ENCODE results near the gene SASH3. TPM values are rescaled to one million over a fixed set of nuclear protein-coding genes. Genes with fewer than 3 reads are reported as not detected.

Gene SASH3
- total and polyA plus RNA-seq, 8 donors: 2.3 to 62.9 (median 4.1) TPM

- Histone ChIP-seq H3K36me3 (no peaks in the 10 kb centered on the region), H3K27ac (no peak overlapping the region), H3K9me3 (no peaks in the 10 kb centered on the region), H3K27me3 (no peaks in the 10 kb centered on the region), H3K4me1 (no peaks in the 10 kb centered on the region), H3K4me3 (no peak overlapping the region)
- no peak for ATAC-seq
- no peak for TF ChIP-seq CTCF (IDR thresholded peaks at IDR 0.05)
- DNase-seq: no peak
- intact Hi-C loops (cut with DNase I): no loop called here
These were observed 35.9 kb upstream of the SASH3 start for GRCh38 chrX:129743821-129744220.

GRCh38 chrX:129744861-129745321 is 34.9 kb upstream of the SASH3 start:
- TF ChIP-seq CTCF (IDR thresholded peaks at IDR 0.05): no peak

GRCh38 chrX:129746557-129747470 is 32.9 kb upstream of the SASH3 start:
- intact Hi-C loops (cut with DNase I): no loop called here
- ATAC-seq (no peak), DNase-seq (no peak)
- H3K36me3 ChIP-seq: no peaks in the 10 kb centered on the region
- no peak overlapping the region for H3K27ac ChIP-seq
- H3K9me3 ChIP-seq: no peaks in the 10 kb centered on the region
- TF ChIP-seq CTCF (IDR thresholded peaks at IDR 0.05): no peak
- H3K4me3 ChIP-seq: no peak overlapping the region
- H3K4me1 ChIP-seq: no peaks in the 10 kb centered on the region
- H3K27me3 ChIP-seq: no peaks in the 10 kb centered on the region

More at GRCh38 chrX:129744861-129745321, 34.9 kb upstream of the SASH3 start:
- Histone ChIP-seq H3K9me3 (no peaks in the 10 kb centered on the region), H3K4me1 (no peaks in the 10 kb centered on the region), H3K36me3 (no peaks in the 10 kb centered on the region), H3K27ac (no peak overlapping the region), H3K4me3 (no peak overlapping the region), H3K27me3 (no peaks in the 10 kb centered on the region)
- no peak for ATAC-seq
- no peak for DNase-seq
- intact Hi-C loops (cut with DNase I): no loop called here

GRCh38 chrX:129747533-129747932 is 32.2 kb upstream of the SASH3 start:
- Histone ChIP-seq H3K36me3 (no peaks in the 10 kb centered on the region), H3K27ac (no peak overlapping the region), H3K9me3 (no peaks in the 10 kb centered on the region), H3K27me3 (no peaks in the 10 kb centered on the region), H3K4me3 (no peak overlapping the region), H3K4me1 (no peaks in the 10 kb centered on the region)
- ATAC-seq (no peak), DNase-seq (no peak)
- intact Hi-C loops (cut with DNase I): no loop called here
- no peak for TF ChIP-seq CTCF (IDR thresholded peaks at IDR 0.05)

- Histone ChIP-seq H3K36me3 (no peaks in the 10 kb centered on the region), H3K4me1 (no peaks in the 10 kb centered on the region), H3K27me3 (no peaks in the 10 kb centered on the region), H3K9me3 (no peaks in the 10 kb centered on the region), H3K27ac (peak overlapping the region in 1 of 2 donors; percentile 57), H3K4me3 (no peak overlapping the region)
- DNase-seq (peak in 1 of 4 donors; percentile 41), ATAC-seq (peak; percentile 61)
- intact Hi-C loops (cut with DNase I): no loop called here
- TF ChIP-seq CTCF (IDR thresholded peaks at IDR 0.05): no peak
These were observed 31.4 kb upstream of the SASH3 start for GRCh38 chrX:129748305-129748704.
